Stimulated activated CD8-positive, alpha-beta memory T cell treated with anti-CD3 and anti-CD28 coated beads, Interleukin-7, amount 100 ng/mL, for 4 hours (primary cell): Measurements from ENCODE around the gene MTG1.

ENCODE experiments used
- DNase-seq, 2 donors: peaks; one replicate each; pipeline ENCODE4 v3.0.0-alpha.2; 2020; ENCODE audit warnings: low read depth in 2 of 2

Gene MTG1

GRCh38 chr10:133451346-133451745 lies 57.4 kb downstream of the MTG1 start:
- no peak for DNase-seq

GRCh38 chr10:133452453-133452852 lies 58.5 kb downstream of the MTG1 start:
- no peak for DNase-seq

DNA sequence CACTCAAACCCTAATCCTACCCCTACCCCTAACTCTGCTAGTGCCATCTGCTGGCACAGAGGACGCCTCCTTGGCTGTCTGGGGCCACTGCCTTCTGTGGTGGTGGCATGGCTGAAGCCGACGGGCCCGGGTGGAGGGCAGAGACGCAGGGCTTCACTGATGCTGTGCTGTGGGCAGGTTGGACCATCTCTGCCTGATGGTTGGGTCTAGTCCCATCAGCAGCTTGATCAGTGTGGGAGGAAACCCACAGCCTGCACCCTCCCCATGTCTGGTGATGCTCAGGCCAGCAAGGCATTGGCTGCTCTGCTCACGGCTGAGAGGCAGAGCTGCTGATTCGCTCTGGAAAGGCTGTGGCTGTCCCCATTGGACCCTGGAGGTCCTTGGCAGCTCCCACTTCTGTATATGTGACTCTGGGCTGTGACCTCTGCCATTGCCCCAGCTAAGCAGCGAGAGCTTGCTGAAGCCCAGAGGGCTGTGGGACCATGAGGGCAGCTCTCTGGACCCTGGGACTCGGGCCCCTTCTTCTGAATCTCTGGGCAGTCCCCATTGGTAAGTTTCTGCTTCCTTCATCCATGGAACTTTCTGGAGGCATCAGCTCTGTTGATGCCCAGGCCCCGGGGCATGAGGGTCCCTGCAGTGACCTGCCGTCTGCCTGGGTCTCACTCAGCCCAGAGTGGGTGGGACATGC lies 59.7 kb downstream of the MTG1 start, which contains the start of gene SCART1:
SCART1 (plus strand) TSS at position 430 of the 688 bp plus-strand sequence; CDS start at position 483, 53 bp downstream.
- no peak for DNase-seq

DNA sequence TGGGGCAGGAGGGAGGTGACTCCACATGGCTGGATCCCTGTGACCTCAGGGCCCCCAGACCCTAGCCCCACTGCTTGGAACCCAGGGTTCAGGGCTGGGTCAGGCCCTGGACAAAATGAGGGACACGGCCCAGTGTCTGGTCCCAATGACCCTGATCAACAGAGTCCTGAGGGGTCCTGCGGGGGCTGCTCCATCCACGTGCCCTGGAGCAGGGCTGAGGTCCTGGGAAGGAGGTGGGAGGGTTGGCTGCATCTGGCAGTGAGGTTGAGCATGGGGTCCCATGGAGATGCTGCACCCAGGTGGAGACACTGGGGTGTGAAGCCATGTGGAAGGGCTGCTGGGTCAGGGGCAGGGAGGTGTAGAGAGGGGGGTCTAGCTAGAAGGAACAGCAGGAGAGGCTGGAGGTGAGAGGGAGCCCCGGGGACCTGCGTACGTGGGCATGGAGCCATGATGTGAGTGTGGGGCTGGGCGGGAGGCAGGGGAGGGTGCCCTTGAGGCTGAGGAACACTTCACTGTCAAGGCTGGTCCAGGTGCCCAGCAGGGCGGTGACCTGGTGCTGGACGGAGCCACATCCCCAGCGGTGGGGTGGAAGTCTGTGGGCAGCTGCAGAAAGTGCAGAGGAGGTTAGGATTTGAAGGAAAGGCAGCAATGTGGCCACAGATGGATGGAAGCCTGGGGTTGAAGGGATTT lies 60.4 kb downstream of the MTG1 start:
- no peak for DNase-seq

GRCh38 chr10:133455196-133455595 lies 61.2 kb downstream of the MTG1 start:
- no peak for DNase-seq

GRCh38 chr10:133455611-133456031 lies 61.7 kb downstream of the MTG1 start:
- DNase-seq: no peak

- no peak for DNase-seq
Observed at GRCh38 chr10:133456041-133456951, 62.3 kb downstream of the MTG1 start.

GRCh38 chr10:133457100-133457841 lies 63.3 kb downstream of the MTG1 start:
- DNase-seq: no peak

GRCh38 chr10:133458021-133458709 lies 64.2 kb downstream of the MTG1 start:
- DNase-seq: no peak

- no peak for DNase-seq
Observed at GRCh38 chr10:133458710-133459453, 64.9 kb downstream of the MTG1 start.

DNA sequence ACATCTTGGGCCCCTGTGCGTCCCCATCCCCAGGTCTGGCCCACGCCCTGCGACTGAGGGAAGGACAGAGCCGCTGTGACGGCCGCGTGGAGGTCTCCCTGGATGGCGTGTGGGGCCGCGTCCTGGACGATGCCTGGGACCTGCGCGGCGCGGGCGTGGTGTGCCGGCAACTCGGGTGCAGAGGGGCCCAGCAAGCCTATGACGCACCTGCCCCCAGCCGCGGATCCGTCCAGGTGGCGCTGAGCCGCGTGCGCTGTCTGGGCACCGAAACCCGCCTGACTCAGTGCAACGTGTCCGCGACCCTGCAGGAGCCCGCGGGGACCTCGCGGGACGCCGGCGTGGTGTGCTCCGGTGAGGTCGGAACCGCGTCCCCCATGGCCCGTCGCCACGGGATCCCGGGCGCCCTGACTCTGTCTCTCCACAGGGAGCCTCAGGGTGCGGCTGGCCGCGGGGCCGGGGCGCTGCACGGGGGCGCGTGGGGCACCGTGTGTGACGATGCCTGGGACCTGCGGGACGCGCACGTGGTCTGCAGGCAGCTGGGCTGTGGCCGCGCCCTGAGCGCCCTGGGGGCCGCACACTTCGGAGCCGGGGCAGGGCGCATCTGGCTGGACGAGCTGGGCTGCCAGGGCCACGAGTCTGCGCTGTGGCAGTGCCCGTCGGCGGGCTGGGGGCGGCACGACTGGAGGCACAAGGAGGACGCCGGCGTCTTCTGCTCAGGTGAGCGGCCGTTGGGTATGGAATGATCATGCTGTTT lies 65.7 kb downstream of the MTG1 start:
- no peak for DNase-seq

GRCh38 chr10:133460208-133460769 lies 66.3 kb downstream of the MTG1 start:
- DNase-seq: no peak

GRCh38 chr10:133461027-133461426 lies 67.1 kb downstream of the MTG1 start:
- DNase-seq: no peak

- no peak for DNase-seq
Observed at GRCh38 chr10:133461841-133462240, 67.9 kb downstream of the MTG1 start.

GRCh38 chr10:133462512-133463305 lies 68.8 kb downstream of the MTG1 start:
- DNase-seq: no peak

- no peak for DNase-seq
Observed at GRCh38 chr10:133464582-133465031, 70.7 kb downstream of the MTG1 start.

DNA sequence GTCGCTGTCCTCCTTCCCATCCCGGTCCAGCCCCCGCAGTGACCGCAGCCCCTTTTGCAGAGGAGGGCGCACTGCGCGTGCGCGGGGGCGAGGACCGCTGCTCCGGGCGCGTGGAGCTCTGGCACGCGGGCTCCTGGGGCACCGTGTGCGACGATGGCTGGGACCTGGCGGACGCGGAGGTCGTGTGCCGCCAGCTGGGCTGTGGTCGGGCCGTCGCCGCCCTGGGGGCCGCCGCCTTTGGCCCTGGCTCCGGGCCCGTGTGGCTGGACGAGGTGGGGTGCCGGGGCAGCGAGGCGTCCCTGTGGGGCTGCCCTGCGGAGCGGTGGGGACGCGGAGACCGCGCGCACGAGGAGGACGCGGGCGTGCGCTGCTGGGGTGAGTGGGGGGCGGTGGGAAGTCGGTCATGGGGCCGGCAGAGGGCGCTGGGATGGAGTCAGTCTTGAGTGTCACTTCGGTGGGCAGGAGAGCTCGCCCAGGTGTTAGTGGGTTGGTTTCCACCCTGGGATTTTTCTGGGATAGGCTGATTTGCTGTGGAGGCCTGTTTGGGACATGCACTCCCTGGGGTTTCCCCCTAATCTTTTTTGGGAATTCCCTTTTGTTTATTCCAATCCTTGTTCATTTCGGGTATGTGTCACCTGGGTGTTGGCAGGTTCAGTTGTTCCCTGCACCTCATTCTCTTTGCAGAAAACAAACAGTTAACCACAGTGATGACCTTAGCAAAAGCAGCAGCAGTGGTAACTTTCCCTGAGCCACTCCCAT lies 71.4 kb downstream of the MTG1 start:
- DNase-seq: no peak
